Transverse colon (tissue), 4 donors: Measurements from ENCODE around the gene SETD5. TPM values are rescaled to one million over a fixed set of nuclear protein-coding genes. Genes with fewer than 3 reads are reported as not detected.

ENCODE experiments used
- DNase-seq: peaks from one replicate; pipeline ENCODE4 v3.0.0-alpha.2; 2019
- H3K27ac ChIP-seq, 4 donors: fragments of 200-600 bp; sonication (generic); 2 replicates each; pipeline ENCODE4 v1.5.1; 2016 to 2018; ENCODE audit warnings: inconsistent platforms in 4 of 4
- H3K27me3 ChIP-seq: fragments of 200-600 bp; sonication (generic); 2 replicates; pipeline ENCODE4 v1.5.1; 2017; ENCODE audit warnings: inconsistent platforms
- H3K36me3 ChIP-seq, 4 donors: fragments of 200-600 bp; sonication (generic); 2 replicates each; pipeline ENCODE4 v1.5.1; 2017 to 2019; ENCODE audit warnings: inconsistent platforms in 4 of 4
- H3K4me1 ChIP-seq, 4 donors: fragments of 200-600 bp; sonication (generic); 2 replicates each; pipeline ENCODE4 v1.5.1; 2017 to 2020; ENCODE audit warnings: inconsistent platforms in 4 of 4
- H3K4me3 ChIP-seq, 4 donors: fragments of 200-600 bp; sonication (generic); 1 replicate in 1 of 4; 2 replicates in 3 of 4; pipeline versions ENCODE4 v1.5.1 to v1.6.1; 2017 to 2019; ENCODE audit warnings: inconsistent platforms in 4 of 4
- H3K9me3 ChIP-seq, 2 donors: fragments of 200-600 bp; sonication (generic); 2 replicates each; pipeline ENCODE4 v1.5.1; 2017 to 2019; ENCODE audit warnings: inconsistent platforms in 2 of 2
- CTCF ChIP-seq, 5 experiments: fragments of 200-600 bp in 3 of 5; fragments of 450-650 bp in 2 of 5; sonication (generic) in 3 of 5; IDR thresholded peaks; 1 replicate in 2 of 5; 2 replicates in 3 of 5; pipeline ENCODE4 v1.5.1; 2016 to 2017; ENCODE audit warnings: antibody characterized with exemption in 5 of 5, inconsistent platforms in 3 of 5, mild to moderate bottlenecking in 2 of 5, moderate library complexity in 1 of 5
- EP300 ChIP-seq: sonication (generic); formaldehyde crosslinking; IDR thresholded peaks from one replicate; pipeline ENCODE4 v1.6.1; 2017; ENCODE audit warnings: antibody characterized with exemption, low read depth
- POLR2A ChIP-seq: fragments of 450-650 bp; IDR thresholded peaks from one replicate; pipeline ENCODE4 v1.6.1; 2016; ENCODE audit warnings: antibody characterized with exemption, mild to moderate bottlenecking, moderate library complexity
- POLR2AphosphoS5 ChIP-seq, 3 donors: sonication (generic); formaldehyde crosslinking; IDR thresholded peaks; one replicate each; pipeline ENCODE4 v1.6.1; 2016; ENCODE audit warnings: antibody characterized with exemption in 3 of 3
- WGBS, 2 donors: methylation state at CpG; one replicate each; pipeline ENCODE4 v1.1.5; 2018; ENCODE audit warnings: low coverage in 1 of 2; 5-methylcytosine and 5-hydroxymethylcytosine counted together
- in situ Hi-C, 4 donors: fragments of 200-750 bp; cut with MboI; loops; one replicate each; pipeline versions ENCODE4 v1.15.0 to v1.15.1; 2017; ENCODE audit warnings: low sequenced_read_pairs in 3 of 4, low pct_ligation_motif_present in 1 of 4, low pct_unique_long_range_greater_than_20kb in 1 of 4
- intact Hi-C: fragments of 100-400 bp; cut with DNase I; formaldehyde crosslinking; loops from one replicate; pipeline ENCODE4 v1.15.1; 2023; ENCODE audit warnings: low total_unique reads
- total RNA-seq, 4 donors: library from RNA; depleted of rRNA; stranded (reverse); fragments of >200 nt; gene quantifications; one replicate each; pipeline ENCODE4 v1.1.0, GENCODE V29; 2016

SETD5 gene
- total RNA-seq, 4 donors from 2014 or later = 70.6 to 161 (median 129) TPM

GRCh38 chr3:9379327-9379726 lies 18.1 kb upstream of the SETD5 start:
- Histone ChIP-seq H3K27me3 (no peaks in the 10 kb centered on the region), H3K4me3 (no peak overlapping the region), H3K9me3 (no peaks in the 10 kb centered on the region), H3K36me3 (peaks cover 0 to 65% (median 26%) of the 10 kb centered on the region in 4 donors), H3K27ac (no peak overlapping the region), H3K4me1 (no peaks in the 10 kb centered on the region)
- 62 to 80% methylated on average over 4 of the region's 4 CpGs for WGBS, 2 donors
- TF ChIP-seq POLR2A (no peak), EP300 (no peak), CTCF (IDR thresholded peaks at IDR 0.05) (no peak), POLR2AphosphoS5 (IDR thresholded peaks at IDR 0.05) (no peak)
- no peak for DNase-seq
- in situ Hi-C loops (no loop called here), intact Hi-C loops (no loop called here)

- in situ Hi-C loops = no loop called here
- H3K9me3 ChIP-seq = no peaks in the 10 kb centered on the region
- H3K27me3 ChIP-seq = no peaks in the 10 kb centered on the region
- DNase-seq = no peak
- TF ChIP-seq POLR2AphosphoS5 (IDR thresholded peaks at IDR 0.05) (no peak), CTCF (IDR thresholded peaks at IDR 0.05) (no peak), POLR2A (no peak), EP300 (no peak)
- intact Hi-C loops = loop anchor here (10.0 kb wide), 1 partner anchor 55 kb away; no protein-coding TSS in a partner anchor
- H3K4me3 ChIP-seq = no peak overlapping the region
- peaks cover 0 to 65% (median 26%) of the 10 kb centered on the region in 4 donors for H3K36me3 ChIP-seq
- H3K27ac ChIP-seq = no peak overlapping the region
- H3K4me1 ChIP-seq = no peaks in the 10 kb centered on the region
- WGBS, 2 donors = 85 to 88% methylated on average over 3 of the region's 3 CpGs
These were observed 17.4 kb upstream of the SETD5 start for GRCh38 chr3:9380014-9380413.

GRCh38 chr3:9384141-9384828 lies 13.1 kb upstream of the SETD5 start:
- no peaks in the 10 kb centered on the region for H3K4me1 ChIP-seq
- H3K27ac ChIP-seq = no peak overlapping the region
- H3K36me3 ChIP-seq = peaks cover 0 to 67% (median 31%) of the 10 kb centered on the region in 4 donors
- in situ Hi-C loops (no loop called here), intact Hi-C loops (loop anchor here (10.0 kb wide), 1 partner anchor 51 kb away; no protein-coding TSS in a partner anchor)
- H3K9me3 ChIP-seq = no peaks in the 10 kb centered on the region
- no peak overlapping the region for H3K4me3 ChIP-seq
- DNase-seq = no peak
- no peak for TF ChIP-seq POLR2A
- no peak for TF ChIP-seq EP300
- TF ChIP-seq POLR2AphosphoS5 (IDR thresholded peaks at IDR 0.05) = peak in 1 of 3 donors; percentile 16
- no peak for TF ChIP-seq CTCF (IDR thresholded peaks at IDR 0.05)
- WGBS, 2 donors = 82 to 83% methylated on average over 10 to 13 of the region's 13 CpGs
- no peaks in the 10 kb centered on the region for H3K27me3 ChIP-seq

- WGBS, 2 donors = 71 to 80% methylated on average over 2 of the region's 2 CpGs
- no peaks in the 10 kb centered on the region for H3K27me3 ChIP-seq
- no peaks in the 10 kb centered on the region for H3K9me3 ChIP-seq
- no peak for DNase-seq
- in situ Hi-C loops (no loop called here), intact Hi-C loops (loop anchor here (10.0 kb wide), 1 partner anchor 49 kb away; no protein-coding TSS in a partner anchor)
- H3K4me1 ChIP-seq = no peaks in the 10 kb centered on the region
- H3K27ac ChIP-seq = no peak overlapping the region
- no peak overlapping the region for H3K4me3 ChIP-seq
- no peak for TF ChIP-seq POLR2A
- no peak for TF ChIP-seq POLR2AphosphoS5 (IDR thresholded peaks at IDR 0.05)
- TF ChIP-seq CTCF (IDR thresholded peaks at IDR 0.05) = no peak
- no peak for TF ChIP-seq EP300
- peaks cover 0 to 71% (median 35%) of the 10 kb centered on the region in 4 donors for H3K36me3 ChIP-seq
These were observed 12.0 kb upstream of the SETD5 start for GRCh38 chr3:9385187-9386077.
